ENCODE measurements around the gene CFAP97.

CFAP97 gene

GRCh38 chr4:185138161-185138560 is 65.6 kb downstream of the CFAP97 start:
- no peak overlapping the region for H3K4me3 ChIP-seq (ENCODE audit: low read depth, low read length)
- TF ChIP-seq CTCF (IDR thresholded peaks at IDR 0.05; ENCODE audit: borderline replicate concordance, insufficient read depth, low read depth, low read length): no peak

- no peak for TF ChIP-seq CTCF (IDR thresholded peaks at IDR 0.05; ENCODE audit: borderline replicate concordance, insufficient read depth, low read depth, low read length)
- no peak overlapping the region for H3K4me3 ChIP-seq (ENCODE audit: low read depth, low read length)
These were observed 66.4 kb downstream of the CFAP97 start for GRCh38 chr4:185137233-185137925.

- TF ChIP-seq CTCF (IDR thresholded peaks at IDR 0.05; ENCODE audit: borderline replicate concordance, insufficient read depth, low read depth, low read length): peak; percentile 39; the same call in 1 of the 2 replicates
- H3K4me3 ChIP-seq (ENCODE audit: low read depth, low read length): no peak overlapping the region
These were observed 69.4 kb downstream of the CFAP97 start for GRCh38 chr4:185134307-185134869.

- H3K4me3 ChIP-seq (ENCODE audit: low read depth, low read length): peak overlapping the region; percentile 38
These were observed 75.3 kb downstream of the CFAP97 start for GRCh38 chr4:185128272-185129119.

GRCh38 chr4:185127021-185127925 is 76.5 kb downstream of the CFAP97 start:
- no peak overlapping the region for H3K4me3 ChIP-seq (ENCODE audit: low read depth, low read length)
- TF ChIP-seq CTCF (IDR thresholded peaks at IDR 0.05; ENCODE audit: borderline replicate concordance, insufficient read depth, low read depth, low read length): no peak

More at GRCh38 chr4:185128272-185129119, 75.3 kb downstream of the CFAP97 start:
- peak; percentile 34; the same call in 1 of the 2 replicates for TF ChIP-seq CTCF (IDR thresholded peaks at IDR 0.05; ENCODE audit: borderline replicate concordance, insufficient read depth, low read depth, low read length)

GRCh38 chr4:185124006-185124405 is 79.8 kb downstream of the CFAP97 start:
- no peak for TF ChIP-seq CTCF (IDR thresholded peaks at IDR 0.05; ENCODE audit: borderline replicate concordance, insufficient read depth, low read depth, low read length)
- H3K4me3 ChIP-seq (ENCODE audit: low read depth, low read length): no peak overlapping the region

Measured in GM12875 (cell line).